Activated naive CD8-positive, alpha-beta T cell treated with anti-CD3 and anti-CD28 coated beads, Interleukin-2, amount 50 U/mL, for 24 hours (primary cell): ENCODE measurements around the gene HCFC2.
"Not testable (repeated sequence)": the region's sequence is repeated elsewhere in the genome, so short reads cannot be mapped to it uniquely, and the experiment has no call there.

Experiments used
- ATAC-seq: fragments of 150-1000 bp; cut with Tn5 transposase; one replicate; pipeline ENCODE4 v1.10.0; 2021
- DNase-seq: peaks from one replicate; pipeline ENCODE4 v3.0.0; 2021
- H3K27ac Mint-ChIP-seq: one replicate; pipeline ENCODE4 v1.8.0; 2021; ENCODE audit warnings: mild to moderate bottlenecking, mixed read lengths
- H3K27me3 Mint-ChIP-seq: one replicate; pipeline ENCODE4 v1.8.0; 2021; ENCODE audit warnings: mixed read lengths
- H3K36me3 Mint-ChIP-seq: one replicate; pipeline ENCODE4 v1.8.0; 2021; ENCODE audit warnings: low read depth, mixed read lengths
- H3K4me1 Mint-ChIP-seq: one replicate; pipeline ENCODE4 v1.8.0; 2021; ENCODE audit warnings: mixed read lengths
- H3K4me3 Mint-ChIP-seq: one replicate; pipeline ENCODE4 v1.8.0; 2021; ENCODE audit warnings: mild to moderate bottlenecking, moderate library complexity, mixed read lengths
- H3K9me3 Mint-ChIP-seq: one replicate; pipeline ENCODE4 v1.8.0; 2021; ENCODE audit warnings: mixed read lengths

The HCFC2 gene

GRCh38 chr12:104064031-104064841, at the start of gene HCFC2:
HCFC2 (plus strand) TSS chr12:104064531; CDS start chr12:104064561, 30 bp downstream.
- H3K4me3 Mint-ChIP-seq: peak within 1 kb of the TSS; percentile 89
- H3K9me3 Mint-ChIP-seq: no peaks in the 10 kb centered on the region
- DNase-seq: peak; percentile 90
- H3K4me1 Mint-ChIP-seq: peaks cover 22% of the 10 kb centered on the region
- peak; percentile 97 for ATAC-seq
- peak within 1 kb of the TSS; percentile 78 for H3K27ac Mint-ChIP-seq
- H3K27me3 Mint-ChIP-seq: peaks cover 11% of the 10 kb centered on the region
- H3K36me3 Mint-ChIP-seq: peaks cover 2% of the 10 kb centered on the region

- H3K27ac Mint-ChIP-seq, H3K36me3 Mint-ChIP-seq, H3K4me3 Mint-ChIP-seq, H3K4me1 Mint-ChIP-seq, ATAC-seq, DNase-seq, H3K9me3 Mint-ChIP-seq: not testable (repeated sequence)
- peaks cover 21% of the 10 kb centered on the region for H3K27me3 Mint-ChIP-seq
These were observed 42.5 kb upstream of the HCFC2 start for GRCh38 chr12:104021862-104022261.

DNA sequence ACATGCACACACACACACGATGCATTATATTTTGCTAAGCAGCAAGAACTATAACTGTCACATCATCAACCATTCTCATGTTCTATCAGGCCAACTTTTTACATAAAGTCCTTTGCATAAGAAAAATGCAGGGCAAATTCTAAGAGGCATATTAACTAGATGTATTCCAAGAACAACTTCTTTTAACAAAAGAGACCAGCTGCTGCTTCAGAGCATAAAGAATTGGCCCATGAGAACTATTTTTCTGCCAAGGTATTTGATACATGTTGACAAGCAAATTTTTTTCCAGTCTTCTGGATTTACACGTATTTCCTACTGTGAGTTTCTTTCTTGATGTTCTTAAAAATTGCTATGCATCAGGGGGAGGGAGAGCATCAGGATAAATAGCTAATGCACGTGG, 41.5 kb upstream of the HCFC2 start:
- H3K4me3 Mint-ChIP-seq: no peak overlapping the region

GRCh38 chr12:104023710-104024109, 40.6 kb upstream of the HCFC2 start:
- Mint-ChIP-seq H3K36me3 (no peaks in the 10 kb centered on the region), H3K4me3 (no peak overlapping the region), H3K9me3 (no peaks in the 10 kb centered on the region), H3K27ac (no peak overlapping the region), H3K4me1 (no peaks in the 10 kb centered on the region), H3K27me3 (peaks cover 22% of the 10 kb centered on the region)
- DNase-seq (no peak), ATAC-seq (no peak)

More for the DNA sequence above, 41.5 kb upstream of the HCFC2 start:
- H3K36me3 Mint-ChIP-seq: no peaks in the 10 kb centered on the region
- H3K4me1 Mint-ChIP-seq: no peaks in the 10 kb centered on the region
- no peak overlapping the region for H3K27ac Mint-ChIP-seq
- peaks cover 21% of the 10 kb centered on the region for H3K27me3 Mint-ChIP-seq
- ATAC-seq (no peak), DNase-seq (no peak)
- no peaks in the 10 kb centered on the region for H3K9me3 Mint-ChIP-seq

- Mint-ChIP-seq H3K36me3 (no peaks in the 10 kb centered on the region), H3K4me1 (no peaks in the 10 kb centered on the region), H3K4me3 (no peak overlapping the region), H3K9me3 (no peaks in the 10 kb centered on the region), H3K27me3 (peaks cover 22% of the 10 kb centered on the region), H3K27ac (no peak overlapping the region)
- DNase-seq (no peak), ATAC-seq (no peak)
These were observed 40.0 kb upstream of the HCFC2 start for GRCh38 chr12:104024348-104024747.

GRCh38 chr12:104025771-104026170, 38.6 kb upstream of the HCFC2 start:
- Mint-ChIP-seq H3K27ac (no peak overlapping the region), H3K36me3 (no peaks in the 10 kb centered on the region), H3K9me3 (no peaks in the 10 kb centered on the region), H3K27me3 (peaks cover 17% of the 10 kb centered on the region), H3K4me1 (no peaks in the 10 kb centered on the region), H3K4me3 (no peak overlapping the region)
- ATAC-seq: no peak
- DNase-seq: no peak

DNA sequence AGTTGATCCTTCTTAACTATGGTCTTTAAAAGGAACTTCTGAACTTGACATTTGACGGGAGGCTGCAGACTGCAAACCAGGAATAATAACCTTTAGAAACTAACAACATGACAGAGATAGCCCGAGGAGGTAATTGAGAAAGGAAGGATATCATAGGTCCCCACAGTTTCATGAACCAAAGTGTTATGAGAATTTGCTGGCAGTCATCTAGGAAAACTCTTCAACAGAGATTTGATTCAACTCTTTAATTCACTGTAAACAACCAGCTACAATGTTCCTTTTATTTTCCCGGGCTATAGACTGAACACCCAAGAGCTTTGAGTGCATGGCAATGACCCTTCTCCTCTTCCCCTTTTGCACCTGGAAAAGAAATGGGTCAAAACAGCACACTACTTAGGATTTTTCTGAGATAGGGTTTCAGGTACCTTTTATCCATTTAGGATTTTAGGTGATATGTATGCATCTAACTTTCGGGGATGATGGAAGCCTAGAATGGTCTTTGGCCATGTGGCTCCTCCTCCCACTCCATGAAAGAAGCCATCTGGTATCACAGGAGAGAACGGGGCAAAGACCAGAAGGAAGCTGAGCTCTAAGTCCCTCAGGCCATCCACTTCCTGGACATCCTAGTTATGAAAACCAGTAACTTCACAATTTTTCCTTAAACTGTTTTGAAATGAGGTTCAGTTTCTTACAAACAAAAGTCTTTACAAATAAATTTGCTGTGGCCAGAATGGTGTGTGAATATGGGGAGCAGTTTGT, 37.3 kb upstream of the HCFC2 start:
- Mint-ChIP-seq H3K9me3 (no peaks in the 10 kb centered on the region), H3K4me3 (no peak overlapping the region), H3K27me3 (peaks cover 11% of the 10 kb centered on the region), H3K27ac (no peak overlapping the region), H3K4me1 (no peaks in the 10 kb centered on the region), H3K36me3 (no peaks in the 10 kb centered on the region)
- no peak for DNase-seq
- ATAC-seq: no peak

DNA sequence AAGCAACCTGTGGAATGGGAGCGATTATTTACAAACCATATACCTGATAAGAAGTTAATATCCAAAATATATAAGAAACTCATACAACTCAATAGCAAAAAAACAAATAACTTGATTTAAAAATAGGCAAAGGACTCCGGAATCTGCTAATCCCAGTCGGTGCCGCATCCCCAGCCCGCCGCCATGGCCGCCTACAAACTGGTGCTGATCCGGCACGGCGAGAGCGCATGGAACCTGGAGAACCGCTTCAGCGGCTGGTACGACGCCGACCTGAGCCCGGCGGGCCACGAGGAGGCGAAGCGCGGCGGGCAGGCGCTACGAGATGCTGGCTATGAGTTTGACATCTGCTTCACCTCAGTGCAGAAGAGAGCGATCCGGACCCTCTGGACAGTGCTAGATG, 33.7 kb upstream of the HCFC2 start:
- peaks cover 16% of the 10 kb centered on the region for H3K27me3 Mint-ChIP-seq
- ATAC-seq, H3K9me3 Mint-ChIP-seq, H3K4me3 Mint-ChIP-seq, H3K4me1 Mint-ChIP-seq, DNase-seq, H3K36me3 Mint-ChIP-seq, H3K27ac Mint-ChIP-seq: not testable (repeated sequence)

DNA sequence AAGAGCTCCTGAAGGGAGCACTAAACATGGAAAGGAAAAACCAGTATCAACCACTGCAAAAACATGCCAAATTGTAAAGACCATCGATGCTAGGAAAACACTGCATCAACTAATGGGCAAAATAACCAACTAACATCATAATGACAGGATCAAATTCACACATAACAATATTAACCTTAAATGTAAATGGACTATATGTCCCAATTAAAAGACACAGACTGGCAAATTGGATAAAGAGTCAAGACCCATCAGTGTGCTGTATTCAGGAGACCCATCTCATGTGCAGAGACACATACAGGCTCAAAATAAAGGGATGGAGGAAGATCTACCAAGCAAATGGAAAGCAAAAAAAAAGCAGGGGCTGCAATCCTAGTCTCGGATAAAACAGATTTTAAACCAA, 28.2 kb upstream of the HCFC2 start:
- not testable (repeated sequence) for H3K4me3 Mint-ChIP-seq, ATAC-seq, H3K9me3 Mint-ChIP-seq, H3K27ac Mint-ChIP-seq, H3K4me1 Mint-ChIP-seq, DNase-seq, H3K36me3 Mint-ChIP-seq
- peaks cover 14% of the 10 kb centered on the region for H3K27me3 Mint-ChIP-seq

DNA sequence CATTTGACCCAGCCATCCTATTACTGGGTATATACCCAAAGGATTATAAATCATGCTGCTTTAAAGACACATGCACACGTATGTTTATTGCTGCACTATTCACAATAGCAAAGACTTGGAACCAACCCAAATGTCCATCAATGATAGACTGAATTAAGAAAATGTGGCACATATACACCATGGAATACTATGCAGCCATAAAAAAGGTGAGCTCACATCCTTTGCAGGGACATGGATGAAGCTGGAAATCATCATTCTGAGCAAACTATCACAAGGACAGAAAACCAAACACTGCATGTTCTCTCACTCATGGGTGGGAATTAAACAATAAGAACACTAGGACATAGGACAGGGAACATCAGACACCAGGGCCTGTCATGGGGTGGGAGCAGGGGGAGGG, 24.6 kb upstream of the HCFC2 start:
- H3K36me3 Mint-ChIP-seq, ATAC-seq, H3K27me3 Mint-ChIP-seq, H3K4me3 Mint-ChIP-seq, H3K9me3 Mint-ChIP-seq, H3K27ac Mint-ChIP-seq, DNase-seq, H3K4me1 Mint-ChIP-seq: not testable (repeated sequence)

DNA sequence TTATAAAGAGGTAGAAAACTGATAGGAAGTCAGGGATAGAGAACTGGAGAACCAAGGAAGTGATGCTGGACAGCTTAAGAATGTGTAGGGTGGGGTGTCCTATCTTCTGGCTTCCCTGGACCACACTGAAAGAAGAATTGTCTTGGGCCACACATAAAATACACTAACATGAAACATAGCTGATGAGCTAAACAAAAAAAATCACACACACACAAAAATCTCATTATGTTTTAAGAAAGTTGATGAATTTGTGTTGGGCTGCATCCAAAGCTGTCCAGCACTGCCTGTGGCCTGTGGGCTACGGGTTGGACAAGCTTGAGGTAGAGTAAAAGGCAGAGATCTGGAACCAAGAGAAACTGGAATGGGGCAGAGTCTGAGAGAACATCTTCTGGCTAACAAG, 21.8 kb upstream of the HCFC2 start:
- H3K4me1 Mint-ChIP-seq: no peaks in the 10 kb centered on the region
- ATAC-seq: no peak
- DNase-seq: no peak
- no peaks in the 10 kb centered on the region for H3K36me3 Mint-ChIP-seq
- no peak overlapping the region for H3K27ac Mint-ChIP-seq
- peaks cover 3% of the 10 kb centered on the region for H3K27me3 Mint-ChIP-seq
- no peak overlapping the region for H3K4me3 Mint-ChIP-seq
- no peaks in the 10 kb centered on the region for H3K9me3 Mint-ChIP-seq

DNA sequence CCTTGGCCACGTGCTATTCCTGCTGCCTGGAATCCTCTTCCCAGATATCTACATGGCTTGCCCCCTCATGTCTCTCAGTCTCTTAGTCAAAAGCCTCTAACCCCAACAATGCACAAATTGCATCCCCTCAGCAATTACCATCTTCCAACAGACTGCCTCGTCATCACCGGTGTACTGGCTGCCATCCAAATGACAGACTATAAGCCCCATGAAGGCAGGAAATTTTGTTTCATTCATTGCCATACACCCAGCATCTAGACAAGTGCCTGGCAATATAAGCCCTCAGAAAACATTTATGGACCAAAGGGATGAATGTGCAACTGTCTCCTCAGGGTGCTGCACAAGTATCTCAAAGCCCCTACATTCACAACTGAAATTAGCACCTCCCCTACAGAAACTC, 20.2 kb upstream of the HCFC2 start:
- no peaks in the 10 kb centered on the region for H3K9me3 Mint-ChIP-seq
- H3K4me1 Mint-ChIP-seq: no peaks in the 10 kb centered on the region
- no peak overlapping the region for H3K27ac Mint-ChIP-seq
- H3K36me3 Mint-ChIP-seq: no peaks in the 10 kb centered on the region
- no peak for DNase-seq
- ATAC-seq: no peak
- peaks cover 11% of the 10 kb centered on the region for H3K27me3 Mint-ChIP-seq
- H3K4me3 Mint-ChIP-seq: no peak overlapping the region

DNA sequence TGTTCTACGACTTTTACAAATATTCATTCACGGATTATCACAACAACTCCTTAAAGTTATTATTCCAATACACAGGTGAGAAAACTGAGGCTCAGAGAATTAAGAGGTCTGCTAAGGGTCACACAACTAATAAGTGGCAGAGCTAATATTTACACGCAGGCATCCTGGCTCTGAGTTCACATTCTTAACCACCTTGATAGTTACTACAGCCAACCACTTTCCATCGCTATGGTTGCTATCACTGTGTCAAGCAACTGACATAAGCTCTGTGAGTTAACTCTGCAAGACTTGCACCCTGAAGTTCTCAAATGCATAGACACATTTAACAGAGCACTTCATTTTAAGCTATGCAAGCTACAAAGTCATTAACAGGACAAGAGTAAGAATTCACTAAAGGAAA, 18.0 kb upstream of the HCFC2 start:
- peaks cover 30% of the 10 kb centered on the region for H3K27me3 Mint-ChIP-seq
- peaks cover 8% of the 10 kb centered on the region for H3K4me1 Mint-ChIP-seq

DNA sequence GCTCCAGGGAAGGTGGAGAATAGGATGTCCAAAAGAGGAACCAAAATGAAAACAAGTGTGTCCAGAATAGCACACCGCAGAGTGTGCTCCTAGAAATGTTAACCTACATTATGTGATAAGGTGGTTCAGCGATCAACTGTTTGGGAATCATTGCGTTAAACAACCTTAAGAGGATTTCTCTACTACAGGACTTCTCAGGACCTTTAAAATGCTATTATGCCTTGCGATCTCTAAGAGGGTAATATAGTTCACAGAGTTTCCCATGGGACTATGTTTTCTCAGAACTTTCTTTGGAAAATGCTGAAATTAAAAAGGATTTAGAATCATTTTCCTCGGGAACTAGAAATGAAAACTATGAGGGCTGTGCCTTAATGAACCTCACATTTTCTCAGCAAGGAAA, 16.2 kb upstream of the HCFC2 start:
- DNase-seq: no peak
- no peaks in the 10 kb centered on the region for H3K9me3 Mint-ChIP-seq
- no peak overlapping the region for H3K4me3 Mint-ChIP-seq
- no peak for ATAC-seq
- peaks cover 38% of the 10 kb centered on the region for H3K27me3 Mint-ChIP-seq
- no peak overlapping the region for H3K27ac Mint-ChIP-seq
- no peaks in the 10 kb centered on the region for H3K36me3 Mint-ChIP-seq
- H3K4me1 Mint-ChIP-seq: peaks cover 8% of the 10 kb centered on the region

More for the DNA sequence above, 18.0 kb upstream of the HCFC2 start:
- H3K36me3 Mint-ChIP-seq: no peaks in the 10 kb centered on the region
- no peaks in the 10 kb centered on the region for H3K9me3 Mint-ChIP-seq
- no peak for ATAC-seq
- H3K4me3 Mint-ChIP-seq: no peak overlapping the region
- no peak for DNase-seq
- H3K27ac Mint-ChIP-seq: no peak overlapping the region

DNA sequence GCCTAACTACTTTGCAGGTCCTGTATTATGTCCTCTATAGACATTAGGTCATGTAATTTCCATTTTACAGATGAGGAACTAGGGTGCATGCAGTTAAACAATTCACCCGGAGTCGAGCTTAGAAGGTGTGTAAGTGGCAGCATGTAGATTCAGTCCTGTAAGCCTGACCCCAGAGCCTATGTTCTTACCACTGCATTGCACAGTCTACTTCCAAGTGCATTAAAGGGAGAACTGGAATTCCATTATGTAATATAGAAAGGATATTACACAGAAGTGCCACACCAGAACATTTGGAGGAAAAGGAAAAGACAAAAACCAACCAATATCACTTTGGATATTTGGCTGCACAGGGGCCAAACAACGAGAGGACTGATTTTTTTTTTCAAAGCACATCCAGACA, 15.5 kb upstream of the HCFC2 start:
- Mint-ChIP-seq H3K9me3 (no peaks in the 10 kb centered on the region), H3K27me3 (peaks cover 40% of the 10 kb centered on the region)

More for the DNA sequence above, 15.5 kb upstream of the HCFC2 start:
- no peak for DNase-seq
- ATAC-seq: no peak
- no peaks in the 10 kb centered on the region for H3K36me3 Mint-ChIP-seq
- no peak overlapping the region for H3K27ac Mint-ChIP-seq
- H3K4me3 Mint-ChIP-seq: no peak overlapping the region
- H3K4me1 Mint-ChIP-seq: peaks cover 8% of the 10 kb centered on the region
